ENCODE data around the gene TNFAIP8.

TNFAIP8 gene

DNA sequence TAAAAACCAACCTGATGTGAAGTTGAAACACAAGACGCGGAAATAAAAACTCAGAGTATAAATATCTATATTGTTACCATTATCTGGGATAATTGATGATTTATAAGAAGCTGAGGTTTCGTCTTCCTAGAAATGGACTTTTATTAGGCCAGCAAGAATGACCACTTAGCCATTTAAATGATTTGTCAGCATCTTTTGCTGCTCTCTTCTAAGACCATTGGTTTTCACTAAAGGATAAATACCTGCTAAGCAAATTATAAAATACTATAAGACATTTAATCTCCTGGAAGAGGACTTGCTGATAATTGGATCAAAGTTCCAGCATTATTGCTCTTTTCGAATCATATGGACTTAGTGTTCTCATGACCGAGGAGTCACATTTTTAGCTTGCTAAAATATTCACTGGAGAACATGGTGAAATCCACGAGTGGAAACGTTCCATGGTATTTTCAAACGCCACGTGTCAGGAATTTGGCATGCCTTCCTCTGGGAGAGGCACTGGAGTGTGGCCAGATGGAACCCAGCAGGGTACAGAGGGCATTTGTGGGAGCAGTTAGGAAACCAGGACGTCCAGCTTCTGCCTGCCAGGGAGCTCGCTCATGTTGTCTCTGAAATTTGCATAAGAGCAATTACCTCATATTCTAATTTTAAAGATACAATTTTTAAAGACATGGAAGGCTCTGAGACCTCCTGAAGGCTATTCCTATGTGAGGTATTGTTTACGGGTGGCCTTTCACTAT is 43.1 kb downstream of the TNFAIP8 start:
- Histone ChIP-seq H3K27ac (no peak overlapping the region), H3K4me3 (ENCODE audit: low read depth, low read length) (no peak overlapping the region), H3K36me3 (replicated peaks) (no peaks in the 10 kb centered on the region), H3K27me3 (replicated peaks) (no peaks in the 10 kb centered on the region)
- in situ Hi-C loops (cut with HindIII; ENCODE audit: low pct_ligation_motif_present, low sequenced_read_pairs): no loop called here
- TF ChIP-seq, protein P1, sequence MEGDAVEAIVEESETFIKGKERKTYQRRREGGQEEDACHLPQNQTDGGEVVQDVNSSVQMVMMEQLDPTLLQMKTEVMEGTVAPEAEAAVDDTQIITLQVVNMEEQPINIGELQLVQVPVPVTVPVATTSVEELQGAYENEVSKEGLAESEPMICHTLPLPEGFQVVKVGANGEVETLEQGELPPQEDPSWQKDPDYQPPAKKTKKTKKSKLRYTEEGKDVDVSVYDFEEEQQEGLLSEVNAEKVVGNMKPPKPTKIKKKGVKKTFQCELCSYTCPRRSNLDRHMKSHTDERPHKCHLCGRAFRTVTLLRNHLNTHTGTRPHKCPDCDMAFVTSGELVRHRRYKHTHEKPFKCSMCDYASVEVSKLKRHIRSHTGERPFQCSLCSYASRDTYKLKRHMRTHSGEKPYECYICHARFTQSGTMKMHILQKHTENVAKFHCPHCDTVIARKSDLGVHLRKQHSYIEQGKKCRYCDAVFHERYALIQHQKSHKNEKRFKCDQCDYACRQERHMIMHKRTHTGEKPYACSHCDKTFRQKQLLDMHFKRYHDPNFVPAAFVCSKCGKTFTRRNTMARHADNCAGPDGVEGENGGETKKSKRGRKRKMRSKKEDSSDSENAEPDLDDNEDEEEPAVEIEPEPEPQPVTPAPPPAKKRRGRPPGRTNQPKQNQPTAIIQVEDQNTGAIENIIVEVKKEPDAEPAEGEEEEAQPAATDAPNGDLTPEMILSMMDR (IDR thresholded peaks at IDR 0.05; ENCODE audit: low read depth, low read length, missing control alignments): no peak
- no peak for DNase-seq

DNA sequence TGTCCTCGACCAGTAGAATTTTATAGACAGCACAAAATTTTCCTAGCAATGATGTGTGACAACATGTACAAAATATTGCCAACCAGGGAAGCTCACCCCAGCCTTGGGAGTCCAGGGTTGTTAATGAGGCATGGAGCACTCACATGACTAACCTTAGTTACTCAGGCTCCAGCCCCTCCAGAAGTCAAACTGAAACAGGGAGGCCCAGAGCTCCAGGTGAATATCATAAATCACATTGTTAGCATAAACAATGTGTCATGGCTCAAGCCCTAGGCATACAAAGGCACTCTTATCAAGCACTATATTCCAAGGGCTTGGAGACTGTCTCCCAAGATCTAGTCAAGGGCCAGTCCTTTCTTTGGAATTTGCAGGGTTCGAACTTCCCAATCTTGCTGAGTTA is 44.4 kb downstream of the TNFAIP8 start:
- TF ChIP-seq, protein P1 (IDR thresholded peaks at IDR 0.05; ENCODE audit: low read depth, low read length, missing control alignments): no peak
- Histone ChIP-seq H3K4me3 (ENCODE audit: low read depth, low read length) (no peak overlapping the region), H3K36me3 (replicated peaks) (no peaks in the 10 kb centered on the region), H3K27ac (no peak overlapping the region), H3K27me3 (replicated peaks) (no peaks in the 10 kb centered on the region)
- DNase-seq: no peak
- in situ Hi-C loops (cut with HindIII; ENCODE audit: low pct_ligation_motif_present, low sequenced_read_pairs): loop anchor here (25.0 kb wide), 1 partner anchor 363 kb away; no protein-coding TSS in a partner anchor

DNA sequence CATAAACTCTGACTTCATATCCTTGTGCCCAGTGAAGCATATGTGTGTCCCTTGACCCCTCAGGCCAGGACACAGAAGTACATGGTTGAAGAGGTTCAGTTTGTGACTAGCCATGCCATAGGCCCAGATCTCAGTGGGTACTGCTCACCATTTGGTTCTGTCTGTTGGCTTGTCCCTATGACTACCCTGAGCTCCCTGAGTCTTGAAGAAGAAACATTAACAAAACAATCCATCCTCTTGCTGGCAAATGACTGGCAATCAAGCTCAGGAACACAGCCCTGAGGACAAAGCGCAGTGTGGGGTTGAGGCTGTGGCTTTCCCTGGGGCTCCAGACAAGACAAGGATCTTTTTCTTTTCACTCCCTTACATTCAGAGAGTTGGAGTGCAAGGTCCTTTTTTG is 46.3 kb downstream of the TNFAIP8 start:
- Histone ChIP-seq H3K4me3 (ENCODE audit: low read depth, low read length) (no peak overlapping the region), H3K36me3 (replicated peaks) (no peaks in the 10 kb centered on the region), H3K27me3 (replicated peaks) (no peaks in the 10 kb centered on the region), H3K27ac (no peak overlapping the region)
- DNase-seq: no peak
- in situ Hi-C loops (cut with HindIII; ENCODE audit: low pct_ligation_motif_present, low sequenced_read_pairs): loop anchor here (25.0 kb wide), 1 partner anchor 365 kb away; no protein-coding TSS in a partner anchor
- TF ChIP-seq, protein P1 (IDR thresholded peaks at IDR 0.05; ENCODE audit: low read depth, low read length, missing control alignments): no peak

DNA sequence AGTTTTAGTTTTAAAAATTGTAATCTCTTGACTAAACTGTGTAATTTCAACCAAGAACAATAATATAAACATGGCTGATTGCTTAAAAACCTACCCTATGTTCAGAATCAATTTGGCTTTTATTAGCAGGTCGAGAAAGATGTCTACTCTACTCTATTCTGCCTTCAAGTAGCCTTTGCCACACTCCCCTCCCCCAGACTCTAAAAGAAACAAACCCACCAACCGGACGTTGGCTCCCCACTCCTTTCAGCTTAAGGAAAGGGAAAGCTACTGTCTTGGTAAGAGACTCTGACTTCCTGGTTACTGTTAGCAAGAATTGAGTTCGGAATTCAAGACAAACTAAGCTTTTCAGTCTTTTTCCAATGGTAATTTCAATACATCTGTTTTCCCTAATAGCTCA is 46.7 kb downstream of the TNFAIP8 start:
- Histone ChIP-seq H3K27me3 (replicated peaks) (no peaks in the 10 kb centered on the region), H3K36me3 (replicated peaks) (no peaks in the 10 kb centered on the region), H3K27ac (no peak overlapping the region), H3K4me3 (ENCODE audit: low read depth, low read length) (no peak overlapping the region)
- in situ Hi-C loops (cut with HindIII; ENCODE audit: low pct_ligation_motif_present, low sequenced_read_pairs): loop anchor here (25.0 kb wide), 1 partner anchor 365 kb away; no protein-coding TSS in a partner anchor
- TF ChIP-seq, protein P1 (IDR thresholded peaks at IDR 0.05; ENCODE audit: low read depth, low read length, missing control alignments): no peak
- no peak for DNase-seq

DNA sequence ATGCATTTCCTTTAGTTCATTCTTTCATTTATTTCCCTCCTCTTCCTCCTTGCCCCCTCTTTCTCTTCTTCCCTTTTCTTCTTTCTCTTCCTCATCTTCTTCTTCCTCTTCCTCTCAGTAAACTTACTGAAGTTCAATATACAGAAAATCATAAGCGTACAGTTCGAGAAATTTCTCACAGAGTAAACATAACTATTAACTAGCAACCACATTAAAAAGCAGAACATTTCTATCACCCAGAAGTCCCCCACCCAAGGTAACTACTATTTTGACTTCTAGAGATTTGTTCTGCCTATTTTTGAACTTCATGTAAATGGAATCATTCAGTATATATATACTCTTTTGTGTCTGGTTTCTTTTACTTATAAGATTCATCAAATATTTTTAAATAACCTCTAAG is 48.2 kb downstream of the TNFAIP8 start:
- Histone ChIP-seq H3K27ac (no peak overlapping the region), H3K27me3 (replicated peaks) (no peaks in the 10 kb centered on the region), H3K36me3 (replicated peaks) (no peaks in the 10 kb centered on the region), H3K4me3 (ENCODE audit: low read depth, low read length) (no peak overlapping the region)
- TF ChIP-seq, protein P1 (IDR thresholded peaks at IDR 0.05; ENCODE audit: low read depth, low read length, missing control alignments): no peak
- no peak for DNase-seq
- in situ Hi-C loops (cut with HindIII; ENCODE audit: low pct_ligation_motif_present, low sequenced_read_pairs): loop anchor here (25.0 kb wide), 1 partner anchor 367 kb away; no protein-coding TSS in a partner anchor

Measured in brain microvascular endothelial cell (primary cell).